Measurements from ENCODE around the gene CD63. TPM values are rescaled to one million over a fixed set of nuclear protein-coding genes. Genes with fewer than 3 reads are reported as not detected.

CD63 gene
- total and polyA plus RNA-seq, 2 of the 13 experiments (the other 11 are each of a cell fraction or from before 2014, with no cell fraction given): 234 to 277 TPM

DNA sequence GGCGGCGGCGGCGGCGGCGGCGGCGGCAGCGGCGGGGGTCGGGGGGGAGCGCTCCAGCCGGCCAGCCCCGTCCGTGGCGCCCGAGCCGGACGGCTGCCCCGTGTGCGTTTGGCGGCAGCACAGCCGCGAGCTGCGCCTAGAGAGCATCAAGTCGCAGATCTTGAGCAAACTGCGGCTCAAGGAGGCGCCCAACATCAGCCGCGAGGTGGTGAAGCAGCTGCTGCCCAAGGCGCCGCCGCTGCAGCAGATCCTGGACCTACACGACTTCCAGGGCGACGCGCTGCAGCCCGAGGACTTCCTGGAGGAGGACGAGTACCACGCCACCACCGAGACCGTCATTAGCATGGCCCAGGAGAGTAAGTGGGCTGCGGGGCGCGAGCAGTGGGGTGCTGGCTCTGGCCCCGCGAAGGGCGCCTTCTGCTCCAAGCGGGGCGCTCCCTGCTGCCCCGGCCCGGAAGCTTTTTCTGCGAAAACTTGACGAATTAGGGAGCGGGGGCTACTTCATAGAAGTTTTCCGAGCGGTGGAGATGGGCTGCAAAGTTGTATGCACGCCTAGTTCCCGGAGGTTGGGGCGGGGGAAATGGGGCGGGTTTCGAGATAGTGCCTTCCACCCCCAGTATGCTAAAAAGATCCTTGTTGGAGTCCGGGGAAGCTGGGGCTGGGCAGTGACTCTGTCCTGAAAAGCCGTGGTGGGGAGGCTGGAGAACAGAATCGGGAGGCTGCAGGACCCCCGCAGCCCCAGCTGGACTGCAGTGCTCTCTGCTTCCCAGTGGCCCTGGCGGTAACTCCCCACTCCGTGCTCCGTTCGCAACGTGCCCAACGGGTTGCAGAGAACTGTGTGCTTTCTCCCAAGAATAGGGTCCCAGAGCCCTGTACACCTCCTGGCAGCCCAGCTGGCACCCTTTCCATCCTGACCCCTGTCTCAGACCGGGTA lies 14.9 kb upstream of the CD63 start (continued):
- TF ChIP-seq, protein P1, sequence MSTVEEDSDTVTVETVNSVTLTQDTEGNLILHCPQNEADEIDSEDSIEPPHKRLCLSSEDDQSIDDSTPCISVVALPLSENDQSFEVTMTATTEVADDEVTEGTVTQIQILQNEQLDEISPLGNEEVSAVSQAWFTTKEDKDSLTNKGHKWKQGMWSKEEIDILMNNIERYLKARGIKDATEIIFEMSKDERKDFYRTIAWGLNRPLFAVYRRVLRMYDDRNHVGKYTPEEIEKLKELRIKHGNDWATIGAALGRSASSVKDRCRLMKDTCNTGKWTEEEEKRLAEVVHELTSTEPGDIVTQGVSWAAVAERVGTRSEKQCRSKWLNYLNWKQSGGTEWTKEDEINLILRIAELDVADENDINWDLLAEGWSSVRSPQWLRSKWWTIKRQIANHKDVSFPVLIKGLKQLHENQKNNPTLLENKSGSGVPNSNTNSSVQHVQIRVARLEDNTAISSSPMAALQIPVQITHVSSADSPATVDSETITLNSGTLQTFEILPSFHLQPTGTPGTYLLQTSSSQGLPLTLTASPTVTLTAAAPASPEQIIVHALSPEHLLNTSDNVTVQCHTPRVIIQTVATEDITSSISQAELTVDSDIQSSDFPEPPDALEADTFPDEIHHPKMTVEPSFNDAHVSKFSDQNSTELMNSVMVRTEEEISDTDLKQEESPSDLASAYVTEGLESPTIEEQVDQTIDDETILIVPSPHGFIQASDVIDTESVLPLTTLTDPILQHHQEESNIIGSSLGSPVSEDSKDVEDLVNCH (CRISPR knock-in tag; IDR thresholded peaks at IDR 0.05): no peak
- no peak for TF ChIP-seq ZNF75D (CRISPR knock-in tag; IDR thresholded peaks at IDR 0.05; ENCODE audit: borderline replicate concordance)
- peak; percentile 67; the same call in 1 of the 2 replicates for TF ChIP-seq ZNF777 (CRISPR knock-in tag; IDR thresholded peaks at IDR 0.05)
- TF ChIP-seq, protein P2, sequence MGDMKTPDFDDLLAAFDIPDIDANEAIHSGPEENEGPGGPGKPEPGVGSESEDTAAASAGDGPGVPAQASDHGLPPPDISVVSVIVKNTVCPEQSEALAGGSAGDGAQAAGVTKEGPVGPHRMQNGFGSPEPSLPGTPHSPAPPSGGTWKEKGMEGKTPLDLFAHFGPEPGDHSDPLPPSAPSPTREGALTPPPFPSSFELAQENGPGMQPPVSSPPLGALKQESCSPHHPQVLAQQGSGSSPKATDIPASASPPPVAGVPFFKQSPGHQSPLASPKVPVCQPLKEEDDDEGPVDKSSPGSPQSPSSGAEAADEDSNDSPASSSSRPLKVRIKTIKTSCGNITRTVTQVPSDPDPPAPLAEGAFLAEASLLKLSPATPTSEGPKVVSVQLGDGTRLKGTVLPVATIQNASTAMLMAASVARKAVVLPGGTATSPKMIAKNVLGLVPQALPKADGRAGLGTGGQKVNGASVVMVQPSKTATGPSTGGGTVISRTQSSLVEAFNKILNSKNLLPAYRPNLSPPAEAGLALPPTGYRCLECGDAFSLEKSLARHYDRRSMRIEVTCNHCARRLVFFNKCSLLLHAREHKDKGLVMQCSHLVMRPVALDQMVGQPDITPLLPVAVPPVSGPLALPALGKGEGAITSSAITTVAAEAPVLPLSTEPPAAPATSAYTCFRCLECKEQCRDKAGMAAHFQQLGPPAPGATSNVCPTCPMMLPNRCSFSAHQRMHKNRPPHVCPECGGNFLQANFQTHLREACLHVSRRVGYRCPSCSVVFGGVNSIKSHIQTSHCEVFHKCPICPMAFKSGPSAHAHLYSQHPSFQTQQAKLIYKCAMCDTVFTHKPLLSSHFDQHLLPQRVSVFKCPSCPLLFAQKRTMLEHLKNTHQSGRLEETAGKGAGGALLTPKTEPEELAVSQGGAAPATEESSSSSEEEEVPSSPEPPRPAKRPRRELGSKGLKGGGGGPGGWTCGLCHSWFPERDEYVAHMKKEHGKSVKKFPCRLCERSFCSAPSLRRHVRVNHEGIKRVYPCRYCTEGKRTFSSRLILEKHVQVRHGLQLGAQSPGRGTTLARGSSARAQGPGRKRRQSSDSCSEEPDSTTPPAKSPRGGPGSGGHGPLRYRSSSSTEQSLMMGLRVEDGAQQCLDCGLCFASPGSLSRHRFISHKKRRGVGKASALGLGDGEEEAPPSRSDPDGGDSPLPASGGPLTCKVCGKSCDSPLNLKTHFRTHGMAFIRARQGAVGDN (CRISPR knock-in tag; IDR thresholded peaks at IDR 0.05): peak; percentile 63
- no peak for TF ChIP-seq NR2F6 (IDR thresholded peaks at IDR 0.05)
- no peak for TF ChIP-seq NR2F6 (CRISPR knock-in tag; IDR thresholded peaks at IDR 0.05)
- TF ChIP-seq ZNF441 (CRISPR knock-in tag; IDR thresholded peaks at IDR 0.05; ENCODE audit: borderline replicate concordance): no peak
- no peak for TF ChIP-seq ARHGAP35 (CRISPR knock-in tag; IDR thresholded peaks at IDR 0.05; ENCODE audit: borderline replicate concordance)
- peak; percentile 65; the same call in 1 of the 2 replicates for TF ChIP-seq ZNF768 (CRISPR knock-in tag; IDR thresholded peaks at IDR 0.05)
- TF ChIP-seq ZFY (CRISPR knock-in tag; IDR thresholded peaks at IDR 0.05): 0 out of 2 replicates have a peak, but pooled peaks have one; percentile 15
- 0 out of 2 replicates have a peak, but pooled peaks have one; percentile 27 for TF ChIP-seq ZBTB7A (CRISPR knock-in tag; IDR thresholded peaks at IDR 0.05)
- no peak for TF ChIP-seq NCOA5 (CRISPR knock-in tag; IDR thresholded peaks at IDR 0.05)
- TF ChIP-seq, protein P3, sequence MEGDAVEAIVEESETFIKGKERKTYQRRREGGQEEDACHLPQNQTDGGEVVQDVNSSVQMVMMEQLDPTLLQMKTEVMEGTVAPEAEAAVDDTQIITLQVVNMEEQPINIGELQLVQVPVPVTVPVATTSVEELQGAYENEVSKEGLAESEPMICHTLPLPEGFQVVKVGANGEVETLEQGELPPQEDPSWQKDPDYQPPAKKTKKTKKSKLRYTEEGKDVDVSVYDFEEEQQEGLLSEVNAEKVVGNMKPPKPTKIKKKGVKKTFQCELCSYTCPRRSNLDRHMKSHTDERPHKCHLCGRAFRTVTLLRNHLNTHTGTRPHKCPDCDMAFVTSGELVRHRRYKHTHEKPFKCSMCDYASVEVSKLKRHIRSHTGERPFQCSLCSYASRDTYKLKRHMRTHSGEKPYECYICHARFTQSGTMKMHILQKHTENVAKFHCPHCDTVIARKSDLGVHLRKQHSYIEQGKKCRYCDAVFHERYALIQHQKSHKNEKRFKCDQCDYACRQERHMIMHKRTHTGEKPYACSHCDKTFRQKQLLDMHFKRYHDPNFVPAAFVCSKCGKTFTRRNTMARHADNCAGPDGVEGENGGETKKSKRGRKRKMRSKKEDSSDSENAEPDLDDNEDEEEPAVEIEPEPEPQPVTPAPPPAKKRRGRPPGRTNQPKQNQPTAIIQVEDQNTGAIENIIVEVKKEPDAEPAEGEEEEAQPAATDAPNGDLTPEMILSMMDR (CRISPR knock-in tag; IDR thresholded peaks at IDR 0.05): peak; percentile 23; the same call in 1 of the 2 replicates
- no peak for TF ChIP-seq TSC22D2 (CRISPR knock-in tag; IDR thresholded peaks at IDR 0.05; ENCODE audit: borderline replicate concordance)
- no peak for TF ChIP-seq ZNF773 (CRISPR knock-in tag; IDR thresholded peaks at IDR 0.05; ENCODE audit: borderline replicate concordance)
- no peak for TF ChIP-seq ZFP90 (CRISPR knock-in tag; IDR thresholded peaks at IDR 0.05; ENCODE audit: borderline replicate concordance)
- TF ChIP-seq SAP130 (CRISPR knock-in tag; IDR thresholded peaks at IDR 0.05; ENCODE audit: low read depth): peak; percentile 19; the same call in 1 of the 2 replicates
- no peak for TF ChIP-seq NFE2L2 (IDR thresholded peaks at IDR 0.05; ENCODE audit: low read length)
- no peak for TF ChIP-seq ZNF350 (CRISPR knock-in tag; IDR thresholded peaks at IDR 0.05; ENCODE audit: borderline replicate concordance, low read depth)
- TF ChIP-seq, protein P4, sequence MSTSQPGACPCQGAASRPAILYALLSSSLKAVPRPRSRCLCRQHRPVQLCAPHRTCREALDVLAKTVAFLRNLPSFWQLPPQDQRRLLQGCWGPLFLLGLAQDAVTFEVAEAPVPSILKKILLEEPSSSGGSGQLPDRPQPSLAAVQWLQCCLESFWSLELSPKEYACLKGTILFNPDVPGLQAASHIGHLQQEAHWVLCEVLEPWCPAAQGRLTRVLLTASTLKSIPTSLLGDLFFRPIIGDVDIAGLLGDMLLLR (CRISPR knock-in tag; IDR thresholded peaks at IDR 0.05): no peak
- 0 out of 2 replicates have a peak, but pooled peaks have one; percentile 48 for TF ChIP-seq SAFB2 (CRISPR knock-in tag; IDR thresholded peaks at IDR 0.05; ENCODE audit: borderline replicate concordance, low read depth)

Measured in HepG2 (cell line).